Activated CD8-positive, alpha-beta memory T cell treated with anti-CD3 and anti-CD28 coated beads, Interleukin-2, amount 50 U/mL, for 24 hours (primary cell): ENCODE results near the gene SCN1B.

Experiments used
- DNase-seq: peaks from one replicate; pipeline ENCODE4 v3.0.0-alpha.2; 2020; ENCODE audit errors: extremely low read depth

Gene SCN1B

DNA sequence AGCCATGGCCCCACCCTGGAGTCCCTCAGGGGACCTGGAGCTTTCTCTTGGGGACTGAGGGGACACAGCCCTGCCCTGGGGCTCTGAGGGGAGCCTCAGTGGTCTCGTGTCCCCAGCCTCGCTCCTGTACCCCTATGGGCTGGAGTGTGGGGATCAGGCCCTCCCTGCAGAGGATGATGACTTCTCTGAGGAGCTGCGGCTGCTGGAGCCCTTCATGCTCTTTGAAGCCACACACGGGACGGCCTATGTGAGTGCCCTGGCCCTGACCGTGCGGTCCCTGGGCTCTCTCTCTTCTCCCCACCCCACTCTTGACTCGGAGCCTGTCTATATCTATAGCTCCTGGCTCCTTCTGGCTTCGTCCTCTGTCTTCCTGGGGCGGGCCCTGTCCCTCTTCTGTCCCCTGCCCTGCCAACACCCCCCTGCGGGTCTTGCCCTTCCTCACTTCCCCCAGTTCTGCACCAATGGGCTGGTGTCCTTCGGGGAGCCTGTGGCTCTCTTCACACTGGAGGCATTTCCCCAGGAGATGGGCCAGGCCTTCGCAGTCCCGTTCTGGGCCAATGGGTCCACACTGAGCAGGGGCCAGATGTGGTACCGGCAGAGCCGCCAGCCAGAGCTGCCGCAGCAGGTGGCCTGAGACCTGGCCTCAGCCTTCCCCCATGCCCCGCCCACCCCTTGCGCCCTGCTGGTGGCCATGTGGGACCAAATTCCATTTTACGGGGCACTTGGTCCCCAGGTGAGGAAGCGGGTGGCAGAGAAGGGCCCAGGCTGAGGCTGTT, 44.3 kb downstream of the SCN1B start:
- DNase-seq, result no peak

GRCh38 chr19:35075202-35076025, 45.1 kb downstream of the SCN1B start:
- DNase-seq, result no peak

DNA sequence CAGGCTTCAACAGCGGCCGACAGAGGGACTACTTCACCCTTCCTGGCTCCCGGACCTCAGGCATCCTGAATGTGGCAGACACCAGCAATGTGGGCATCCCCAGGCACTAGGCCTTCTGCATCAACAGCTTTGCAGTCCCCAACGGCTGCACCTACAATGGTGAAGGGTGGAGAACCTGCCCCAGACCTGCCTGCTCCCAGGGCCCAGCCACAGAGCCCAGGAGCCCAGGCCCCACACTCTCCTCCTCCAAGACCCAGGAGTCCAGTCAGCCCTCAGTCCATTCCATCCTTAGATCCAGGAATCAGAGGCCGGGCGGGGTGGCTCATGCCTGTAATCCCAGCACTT, 45.7 kb downstream of the SCN1B start:
- no peak for DNase-seq

GRCh38 chr19:35076657-35077056, 46.4 kb downstream of the SCN1B start:
- no peak for DNase-seq

- DNase-seq, result no peak
These were observed 47.3 kb downstream of the SCN1B start for GRCh38 chr19:35077411-35078223.

DNA sequence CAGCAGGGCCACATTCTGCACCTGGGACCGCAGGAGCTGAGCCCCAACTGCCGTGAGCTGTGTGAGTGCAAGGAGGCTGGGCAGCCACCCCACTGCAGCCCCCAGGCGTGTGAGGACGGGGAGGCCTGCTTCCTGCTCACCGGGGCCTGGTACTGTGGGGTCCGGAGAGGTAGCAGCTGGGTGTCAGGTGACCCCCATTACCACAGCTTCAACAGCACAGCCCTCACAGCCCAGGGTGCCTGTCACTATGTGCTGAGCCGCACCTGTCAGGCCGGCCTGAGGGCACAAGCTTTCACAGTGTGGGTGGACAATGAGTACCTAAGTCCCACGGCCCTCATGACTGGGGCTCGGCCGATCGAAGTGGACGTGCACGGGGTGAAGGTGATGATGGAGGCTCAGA, 49.6 kb downstream of the SCN1B start:
- DNase-seq, result no peak

DNA sequence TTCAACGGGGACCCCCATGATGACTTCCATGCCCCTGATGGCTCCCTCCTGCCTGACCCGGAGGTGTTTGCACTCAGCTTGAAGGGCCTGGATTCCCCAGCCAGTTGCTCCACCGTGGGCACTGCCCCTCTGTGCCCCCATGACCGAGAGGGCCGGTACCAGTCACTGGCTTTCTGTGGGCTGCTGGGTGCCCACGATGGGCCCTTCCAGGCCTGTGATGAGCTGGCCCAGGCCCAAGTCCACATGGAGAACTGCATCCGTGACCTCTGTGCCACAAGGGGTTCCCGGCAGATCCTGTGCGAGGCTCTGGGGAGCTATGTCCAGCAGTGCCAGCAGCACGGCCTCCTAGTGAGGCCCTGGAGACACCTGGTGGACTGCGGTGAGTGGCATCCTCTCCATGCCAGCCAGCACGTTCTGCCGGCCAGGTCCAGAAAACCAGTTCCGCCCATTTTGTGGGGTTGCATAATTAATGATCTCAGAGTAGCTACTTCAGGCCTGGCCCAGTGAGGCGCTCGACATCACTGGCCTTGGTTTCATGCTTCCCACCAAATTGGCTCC, 50.4 kb downstream of the SCN1B start:
- no peak for DNase-seq

- no peak for DNase-seq
These were observed 50.9 kb downstream of the SCN1B start for GRCh38 chr19:35081201-35081600.

DNA sequence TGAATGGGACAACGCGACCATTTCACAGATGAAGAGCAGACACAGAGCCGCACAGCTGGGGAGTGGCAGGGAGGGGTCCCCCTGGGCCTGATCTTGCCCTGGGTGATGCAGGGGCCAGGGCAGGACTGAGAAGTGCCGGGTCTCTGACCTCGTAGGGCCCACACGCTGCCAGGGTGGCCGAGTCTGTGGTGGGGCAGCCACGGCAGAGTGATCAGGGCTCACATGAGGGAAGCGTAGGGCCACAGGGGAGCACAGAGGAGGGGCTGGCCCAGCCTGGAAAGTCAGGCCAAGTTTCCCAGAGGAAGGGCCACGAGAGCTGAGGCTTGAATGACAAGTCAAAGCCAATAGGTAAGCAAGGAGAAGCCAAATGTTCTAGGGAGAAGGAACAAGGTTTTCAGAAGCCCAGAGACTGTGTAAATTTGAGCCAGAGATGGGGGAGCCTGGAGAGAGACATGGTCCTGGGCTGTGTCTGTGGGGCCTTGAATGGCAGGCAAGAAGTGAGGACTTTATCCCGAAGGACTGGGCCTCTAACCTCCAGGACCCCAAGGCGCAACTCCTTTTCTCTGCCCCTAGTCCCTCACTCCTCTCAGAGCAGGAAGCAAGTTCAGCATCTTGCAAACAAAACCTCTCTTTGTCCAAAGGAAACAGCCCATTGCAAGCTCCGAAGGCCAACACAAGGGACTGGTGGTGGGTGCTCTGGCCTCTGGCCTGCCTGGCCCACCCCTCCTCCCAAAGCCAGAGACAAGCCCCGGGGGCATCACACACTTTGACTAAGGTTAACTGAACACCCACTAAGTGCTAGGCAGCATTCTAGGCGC, 53.6 kb downstream of the SCN1B start:
- no peak for DNase-seq

DNA sequence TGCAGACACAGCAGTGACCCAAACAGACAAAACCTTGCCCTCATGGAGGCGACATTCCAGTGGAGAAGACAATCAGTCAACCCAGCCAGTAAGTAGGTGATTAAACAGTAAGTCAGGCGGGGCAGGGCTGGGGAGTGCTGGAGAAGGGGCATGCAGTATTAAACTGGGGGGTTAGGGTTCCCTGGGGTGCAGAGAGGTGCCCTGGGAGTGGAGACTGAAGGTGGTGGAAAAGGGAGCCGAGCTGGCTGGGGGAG, 54.2 kb downstream of the SCN1B start:
- no peak for DNase-seq

GRCh38 chr19:35085947-35086346, 55.7 kb downstream of the SCN1B start:
- no peak for DNase-seq

DNA sequence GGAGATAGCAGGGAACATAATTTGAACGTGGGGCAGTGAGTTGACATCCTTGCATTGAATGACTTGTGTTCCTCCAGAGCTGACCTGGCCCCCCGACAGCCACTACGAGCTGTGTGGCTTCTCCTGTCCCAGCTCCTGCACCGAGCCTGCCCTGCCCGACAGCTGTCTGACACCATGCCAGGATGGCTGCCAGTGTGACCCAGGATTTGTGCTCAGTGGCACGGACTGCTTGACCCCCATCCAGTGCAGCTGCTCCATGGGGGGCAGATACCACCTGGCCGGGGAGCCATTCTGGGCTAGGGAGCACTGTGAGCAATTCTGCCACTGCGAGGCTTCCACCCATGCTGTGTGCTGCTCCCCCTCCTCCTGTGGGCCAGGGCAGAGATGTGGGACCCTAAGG, 56.2 kb downstream of the SCN1B start:
- no peak for DNase-seq

DNA sequence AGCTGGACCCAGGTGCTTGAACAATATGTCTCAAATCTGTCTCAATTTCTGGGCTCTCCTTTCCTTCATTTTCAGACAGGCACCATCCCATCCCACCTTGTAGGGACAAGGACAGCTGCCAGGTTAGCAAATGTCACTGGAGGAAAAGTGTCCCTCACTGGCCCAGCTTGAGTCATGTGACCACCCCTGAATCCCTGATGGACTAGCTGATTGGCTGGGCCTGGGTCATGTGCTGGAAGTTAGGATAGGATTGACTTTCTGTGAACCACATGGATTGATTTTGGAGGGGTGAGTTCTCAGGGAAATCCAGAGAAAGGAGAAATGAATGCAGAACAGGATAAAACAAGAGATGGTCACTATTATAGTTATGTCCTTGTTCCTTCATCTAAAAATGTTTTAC, 57.1 kb downstream of the SCN1B start:
- DNase-seq, result no peak

DNA sequence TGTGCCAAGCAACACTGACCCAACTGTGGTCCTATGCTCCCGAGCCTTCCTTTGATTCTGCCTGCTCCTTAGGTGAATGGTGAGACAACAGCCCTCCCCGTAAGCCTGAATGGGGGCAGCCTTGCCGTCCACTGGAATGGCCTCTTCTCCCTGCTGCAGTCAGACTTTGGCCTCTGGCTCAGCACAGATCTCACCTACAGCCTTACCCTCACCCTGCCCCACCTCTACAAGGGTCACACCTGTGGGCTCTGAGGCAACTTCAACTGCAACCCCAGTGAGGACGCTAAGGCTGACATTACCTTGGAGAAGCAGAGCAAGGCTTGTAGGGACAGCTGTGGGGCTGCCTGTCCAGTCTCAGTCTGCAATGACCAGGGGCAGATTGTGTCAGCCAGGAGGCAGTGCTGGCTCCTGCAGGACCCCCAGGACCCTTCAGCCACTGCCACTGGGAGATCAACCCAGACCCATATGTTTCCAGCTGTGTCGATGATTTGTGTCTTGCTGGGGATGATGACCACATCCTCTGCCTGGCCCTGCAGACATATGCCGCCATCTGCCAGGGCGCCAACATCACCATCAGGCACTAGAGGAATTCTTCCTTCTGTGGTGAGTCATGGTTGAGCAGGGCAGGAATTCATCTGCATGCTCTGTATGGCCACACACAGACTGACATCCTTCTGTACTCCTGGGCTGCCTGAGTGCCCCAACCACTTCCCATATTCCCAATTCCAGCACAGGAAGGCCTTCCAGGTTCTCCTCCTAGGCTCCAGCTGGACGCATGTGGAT, 58.1 kb downstream of the SCN1B start:
- no peak for DNase-seq

GRCh38 chr19:35089554-35089953, 59.3 kb downstream of the SCN1B start:
- DNase-seq, result no peak
